GM18505 (cell line): ENCODE data around the gene CTDP1.

ENCODE experiments used
- ATAC-seq: cut with Tn5 transposase; IDR thresholded peaks from one replicate; pipeline ENCODE4 v1.9.1; 2021; ENCODE audit not compliant: unreplicated experiment
- POLR2A ChIP-seq: IDR thresholded peaks from 4 replicates; pipeline ENCODE4 v1.6.1; 2011; ENCODE audit warnings: borderline replicate concordance; ENCODE audit not compliant: insufficient read depth, insufficient read length; ENCODE audit errors: extremely low read depth

CTDP1 gene, protein sequence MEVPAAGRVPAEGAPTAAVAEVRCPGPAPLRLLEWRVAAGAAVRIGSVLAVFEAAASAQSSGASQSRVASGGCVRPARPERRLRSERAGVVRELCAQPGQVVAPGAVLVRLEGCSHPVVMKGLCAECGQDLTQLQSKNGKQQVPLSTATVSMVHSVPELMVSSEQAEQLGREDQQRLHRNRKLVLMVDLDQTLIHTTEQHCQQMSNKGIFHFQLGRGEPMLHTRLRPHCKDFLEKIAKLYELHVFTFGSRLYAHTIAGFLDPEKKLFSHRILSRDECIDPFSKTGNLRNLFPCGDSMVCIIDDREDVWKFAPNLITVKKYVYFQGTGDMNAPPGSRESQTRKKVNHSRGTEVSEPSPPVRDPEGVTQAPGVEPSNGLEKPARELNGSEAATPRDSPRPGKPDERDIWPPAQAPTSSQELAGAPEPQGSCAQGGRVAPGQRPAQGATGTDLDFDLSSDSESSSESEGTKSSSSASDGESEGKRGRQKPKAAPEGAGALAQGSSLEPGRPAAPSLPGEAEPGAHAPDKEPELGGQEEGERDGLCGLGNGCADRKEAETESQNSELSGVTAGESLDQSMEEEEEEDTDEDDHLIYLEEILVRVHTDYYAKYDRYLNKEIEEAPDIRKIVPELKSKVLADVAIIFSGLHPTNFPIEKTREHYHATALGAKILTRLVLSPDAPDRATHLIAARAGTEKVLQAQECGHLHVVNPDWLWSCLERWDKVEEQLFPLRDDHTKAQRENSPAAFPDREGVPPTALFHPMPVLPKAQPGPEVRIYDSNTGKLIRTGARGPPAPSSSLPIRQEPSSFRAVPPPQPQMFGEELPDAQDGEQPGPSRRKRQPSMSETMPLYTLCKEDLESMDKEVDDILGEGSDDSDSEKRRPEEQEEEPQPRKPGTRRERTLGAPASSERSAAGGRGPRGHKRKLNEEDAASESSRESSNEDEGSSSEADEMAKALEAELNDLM

DNA sequence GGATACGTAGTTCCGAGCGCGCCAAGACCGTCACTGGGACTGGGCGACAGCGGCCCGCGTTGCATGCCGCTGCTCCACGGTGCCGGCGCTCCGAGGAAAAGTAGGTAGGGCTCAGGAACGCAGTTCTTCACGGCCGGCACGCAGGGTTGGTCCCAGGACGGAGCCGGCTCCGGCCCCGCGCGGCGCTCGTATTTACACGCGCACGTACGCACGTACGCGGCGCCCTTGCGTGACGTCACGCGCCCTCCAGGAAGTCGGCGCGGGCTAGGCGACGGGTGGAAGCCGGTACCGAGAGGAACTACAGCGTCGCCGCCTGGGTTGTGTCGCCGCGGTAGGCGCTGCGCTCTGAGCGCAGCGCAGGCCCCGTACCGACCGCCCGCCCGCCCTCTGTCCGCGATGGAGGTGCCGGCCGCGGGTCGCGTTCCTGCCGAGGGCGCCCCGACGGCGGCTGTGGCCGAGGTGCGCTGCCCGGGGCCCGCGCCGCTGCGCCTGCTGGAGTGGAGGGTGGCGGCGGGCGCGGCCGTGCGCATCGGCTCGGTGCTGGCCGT is at the start of gene CTDP1:
Gene CTDP1, plus strand, starts transcription at position 252 of the 548 bp plus-strand sequence. Its CDS starts 145 bp downstream, at position 397.
- TF ChIP-seq POLR2A, result peak; percentile 59
- ATAC-seq, result peak; percentile 63

DNA sequence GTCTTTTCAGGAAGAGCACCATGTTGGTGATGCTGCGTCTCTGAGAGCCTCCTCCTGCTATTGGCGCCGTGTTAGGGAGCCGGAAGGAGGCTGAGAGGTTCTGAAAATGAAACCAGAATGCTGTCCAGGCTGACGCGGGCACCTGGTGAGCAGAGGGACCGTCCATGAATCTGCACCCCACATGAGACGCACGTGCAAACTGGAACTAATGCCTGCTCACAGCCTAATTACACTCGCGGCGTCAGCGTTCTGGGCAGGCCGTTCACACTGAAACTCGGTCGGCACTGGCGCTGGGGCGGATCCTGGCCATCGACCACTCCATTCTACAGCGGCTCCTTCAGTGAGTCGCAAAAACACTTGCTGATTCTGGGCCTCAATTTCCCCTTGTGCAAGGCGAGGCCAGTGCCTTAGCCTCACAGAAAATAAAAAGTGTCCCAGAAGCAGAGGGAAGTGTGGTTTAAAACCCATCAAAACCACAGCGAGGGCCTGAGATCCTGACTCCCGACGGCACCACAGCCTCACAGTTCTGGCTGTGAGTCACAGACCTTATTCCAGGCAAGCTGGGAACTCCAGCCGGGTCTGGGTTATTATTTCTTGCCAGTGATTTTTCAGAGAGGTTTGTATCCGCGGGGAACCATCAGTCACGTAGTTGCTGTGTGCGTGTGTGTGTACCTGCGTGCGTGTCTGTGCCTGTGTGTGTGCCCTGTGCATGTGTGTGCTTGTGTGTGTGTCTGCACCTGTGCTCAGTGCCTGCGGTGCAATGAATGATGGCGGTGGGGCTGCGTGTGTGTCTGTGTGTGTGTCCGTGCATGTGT is 49.1 kb upstream of the CTDP1 start:
- no peak for TF ChIP-seq POLR2A
- ATAC-seq, result no peak

DNA sequence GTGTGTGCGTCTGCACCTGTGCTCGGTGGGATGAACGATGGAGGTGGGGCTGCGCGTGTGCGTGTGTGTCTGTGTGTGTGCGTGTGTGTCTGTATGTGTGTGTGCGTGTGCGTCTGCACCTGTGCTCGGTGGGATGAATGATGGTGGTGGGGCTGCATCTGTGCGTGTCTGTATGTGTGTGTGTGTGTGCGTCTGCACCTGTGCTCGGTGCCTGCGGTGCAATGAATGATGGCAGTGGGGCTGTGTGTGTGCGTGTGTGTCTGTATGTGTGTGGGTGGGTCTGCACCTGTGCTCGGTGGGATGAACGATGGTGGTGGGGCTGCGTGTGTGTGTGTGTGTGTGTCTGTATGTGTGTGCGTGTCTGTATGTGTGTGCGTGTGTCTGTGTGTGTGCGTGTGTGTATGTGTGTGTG is 48.5 kb upstream of the CTDP1 start:
- no peak for ATAC-seq
- TF ChIP-seq POLR2A, result no peak

DNA sequence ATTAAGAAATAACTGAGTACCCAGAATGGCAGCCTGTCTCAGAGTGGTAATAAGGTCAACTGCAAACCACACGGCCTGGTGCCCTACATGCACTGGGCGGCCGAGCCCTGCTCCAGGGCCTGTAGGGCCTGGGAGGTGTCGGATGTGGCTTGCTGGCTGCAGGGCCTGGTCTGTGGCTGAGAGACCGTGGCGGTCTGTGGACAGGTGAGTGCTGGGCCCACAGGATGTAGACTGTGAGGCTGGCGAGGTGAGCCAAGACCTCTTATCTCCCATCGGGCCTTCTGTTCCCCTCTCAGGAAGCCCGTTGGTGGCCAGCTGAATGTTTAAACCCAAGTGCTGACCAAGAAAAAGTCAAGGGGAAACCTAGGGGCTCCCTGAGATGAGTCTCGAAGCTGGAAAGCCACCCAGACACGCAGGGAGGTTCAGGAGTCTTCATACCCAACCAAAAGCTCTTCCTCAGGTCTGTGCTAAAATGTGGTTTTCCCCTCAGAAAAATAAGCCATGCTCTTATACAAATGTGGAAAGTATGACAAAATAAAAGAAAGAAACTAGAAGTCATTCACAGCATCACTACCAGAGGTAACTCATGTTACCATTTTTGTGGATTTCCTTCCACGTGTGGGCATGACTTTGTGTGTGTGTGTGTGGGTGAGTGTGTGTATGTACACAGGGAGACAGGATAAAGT is 47.7 kb upstream of the CTDP1 start:
- TF ChIP-seq POLR2A, result no peak
- ATAC-seq, result no peak

DNA sequence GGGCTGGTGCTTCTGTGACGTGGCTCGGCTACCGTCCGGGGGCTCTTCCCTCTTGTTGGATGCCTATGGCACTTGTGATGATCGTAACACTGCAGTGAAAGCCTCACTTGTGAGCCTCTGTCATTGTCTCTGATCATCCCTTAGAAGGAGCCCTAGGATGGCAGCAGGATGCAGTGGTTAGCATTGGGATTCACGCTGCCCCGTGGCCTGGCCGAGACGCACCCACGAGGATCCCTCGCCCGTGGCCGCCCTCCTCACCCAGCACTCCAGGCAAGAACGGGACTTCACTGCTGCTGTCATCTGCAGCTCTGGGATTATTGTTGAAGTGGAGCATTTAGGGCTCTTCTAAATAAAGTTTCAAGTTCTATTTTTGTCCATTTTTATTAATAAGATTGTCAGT is 46.8 kb upstream of the CTDP1 start:
- ATAC-seq, result no peak
- TF ChIP-seq POLR2A, result no peak

DNA sequence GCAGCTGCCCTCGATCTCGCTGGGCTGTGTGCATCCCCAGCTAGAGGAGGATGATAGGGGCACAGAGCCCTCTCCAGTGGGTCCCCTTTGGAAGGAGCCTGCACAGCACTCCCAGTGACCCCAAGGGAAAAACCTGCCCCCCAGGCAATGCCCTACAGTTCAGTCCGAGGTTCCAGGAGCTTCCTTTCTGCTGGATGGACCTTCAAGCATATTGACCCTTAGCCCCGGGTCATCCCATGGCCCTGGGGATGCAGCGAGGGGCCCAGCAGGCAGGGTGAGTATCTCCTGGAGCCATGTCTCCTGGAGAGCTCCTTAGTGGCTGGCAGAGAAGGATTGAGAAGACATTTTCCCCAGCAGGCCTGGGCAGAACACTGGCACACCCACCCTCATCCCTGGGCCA is 45.4 kb upstream of the CTDP1 start:
- TF ChIP-seq POLR2A, result no peak
- no peak for ATAC-seq

DNA sequence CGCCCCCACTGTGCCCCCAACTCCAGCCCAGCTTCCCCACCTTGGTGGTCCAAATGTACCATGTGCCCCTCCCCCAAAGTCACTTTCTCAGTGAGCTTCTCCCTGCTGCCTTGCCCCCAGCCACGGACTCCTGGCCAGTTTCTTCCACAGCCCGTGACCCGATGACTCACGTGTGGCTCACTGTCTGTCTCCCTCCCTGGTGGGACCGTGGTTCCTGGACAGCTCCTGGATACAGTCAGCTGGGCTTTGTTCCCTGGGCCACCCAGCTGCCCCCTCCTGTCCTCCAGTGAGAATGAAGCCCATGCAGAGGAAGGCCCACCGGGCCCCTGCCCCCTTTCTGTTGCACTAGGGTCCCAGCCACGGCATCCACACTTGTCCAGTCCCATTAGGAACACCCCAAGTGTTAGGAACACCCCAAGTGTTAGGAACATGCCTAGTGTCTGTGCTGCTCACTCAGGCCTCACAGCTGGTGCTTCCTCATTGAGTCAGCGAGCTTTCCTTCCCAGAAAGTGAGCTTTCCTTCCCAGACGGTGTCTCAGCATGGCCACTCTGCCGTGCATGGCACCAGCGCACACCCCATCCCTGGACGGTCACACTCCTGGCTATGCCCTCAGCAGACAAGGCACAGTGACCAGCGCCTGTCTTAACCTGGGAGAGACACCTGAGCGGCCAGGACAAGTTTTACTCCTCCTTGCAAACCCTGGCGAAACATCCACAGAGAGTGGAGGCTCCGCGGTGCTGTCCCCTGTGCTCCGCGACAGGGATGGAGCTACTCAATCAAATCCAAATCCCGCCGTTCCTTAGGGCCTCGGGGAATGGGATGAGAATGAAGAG is 44.8 kb upstream of the CTDP1 start:
- ATAC-seq, result no peak
- no peak for TF ChIP-seq POLR2A

DNA sequence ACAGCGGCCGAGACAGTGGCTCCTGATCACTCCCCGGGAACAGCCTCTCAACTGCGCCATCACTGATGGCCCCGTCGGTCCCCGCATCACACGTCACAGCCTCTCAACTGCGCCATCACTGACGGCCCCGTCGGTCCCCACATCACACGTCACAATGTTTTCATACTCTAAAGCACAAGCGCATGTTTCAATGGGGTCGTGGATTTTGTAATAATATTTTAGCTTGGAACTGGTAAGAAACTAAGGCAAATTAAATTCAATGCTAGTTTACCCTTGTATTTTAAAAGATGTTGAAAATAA is 44.2 kb upstream of the CTDP1 start:
- no peak for ATAC-seq
- TF ChIP-seq POLR2A, result no peak

DNA sequence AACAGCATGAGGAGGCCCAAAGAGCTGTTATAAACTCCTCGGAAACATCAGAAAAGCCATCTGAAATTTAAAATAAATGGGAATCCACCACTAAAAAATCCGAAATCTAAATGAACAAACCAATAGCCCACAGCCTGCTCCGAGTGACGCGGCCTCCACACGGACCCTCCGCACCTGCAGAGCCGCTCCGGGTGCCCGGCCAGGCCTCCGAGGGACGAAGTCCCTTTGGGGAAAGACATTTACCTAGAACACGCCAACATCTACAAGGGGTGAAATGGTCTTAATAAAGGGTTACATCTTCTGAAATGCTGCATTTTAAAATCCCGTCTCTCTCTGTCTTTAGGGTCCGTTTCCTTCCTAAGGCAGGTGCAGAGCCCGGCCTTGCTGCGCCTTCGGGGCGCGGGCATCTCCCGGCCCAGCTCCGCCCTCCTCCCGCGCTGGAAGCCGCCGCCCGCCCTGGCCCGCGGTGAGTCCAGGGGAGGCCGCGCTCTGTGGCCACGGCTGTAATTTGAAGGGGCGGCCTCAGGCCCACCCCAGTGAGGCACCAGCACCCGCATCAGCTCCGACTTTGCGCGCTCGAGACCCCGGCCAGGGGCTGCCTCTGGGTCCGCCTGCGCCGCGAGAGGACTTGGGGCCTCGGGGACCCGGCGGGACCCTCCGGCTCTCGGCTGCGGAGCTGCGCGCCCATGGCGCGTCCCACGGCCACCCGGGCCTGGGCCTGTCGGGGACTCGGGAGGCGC is 42.3 kb upstream of the CTDP1 start:
- no peak for ATAC-seq

DNA sequence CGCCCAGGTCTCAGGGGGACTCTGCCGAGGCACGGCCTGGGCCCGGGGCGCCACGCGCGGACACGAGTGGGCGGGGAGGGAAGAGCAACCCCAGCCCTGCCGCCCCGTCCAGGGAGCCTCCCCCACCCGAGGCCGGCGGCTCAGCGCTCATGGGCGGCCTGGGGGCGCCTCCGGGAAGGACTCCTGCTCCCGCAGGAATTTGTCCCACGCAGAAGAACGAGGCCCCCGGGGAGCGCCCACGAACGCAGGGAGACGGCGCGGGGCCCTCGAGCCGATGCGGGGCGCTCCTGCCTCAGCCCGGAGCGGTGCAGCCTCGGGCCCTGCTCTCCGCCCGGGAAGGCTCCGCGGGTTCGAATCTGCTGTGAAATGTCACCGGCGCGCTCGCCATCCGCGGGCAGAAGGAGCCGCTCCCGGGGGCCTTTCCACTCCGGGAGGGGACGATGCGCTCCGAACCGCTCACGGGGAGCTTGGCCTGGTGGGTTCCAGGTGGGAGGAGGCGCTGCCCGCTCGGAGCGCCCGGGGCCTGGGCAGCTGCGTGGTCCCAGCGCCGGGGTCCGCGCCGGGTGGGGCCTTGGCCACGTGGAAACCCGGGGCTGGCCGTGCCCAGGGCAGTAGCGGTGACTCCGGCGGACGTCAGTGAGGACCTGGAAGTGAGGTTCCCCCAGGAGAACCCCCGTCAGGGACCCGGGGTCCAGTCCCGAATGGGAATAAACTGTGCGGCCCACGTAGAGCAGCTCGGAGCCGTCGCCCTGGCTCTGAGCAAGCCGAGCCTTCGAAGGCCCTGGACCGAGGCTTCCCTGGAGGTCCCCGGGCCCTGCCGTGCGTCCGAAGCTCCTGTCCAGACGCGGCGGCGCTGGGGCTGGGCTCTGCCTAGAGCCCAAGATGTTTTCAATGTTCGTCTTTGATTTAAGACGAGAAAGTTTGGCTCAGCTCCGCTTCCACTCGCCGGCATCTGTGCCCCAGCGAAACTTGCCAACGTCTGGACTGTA is 41.4 kb upstream of the CTDP1 start:
- no peak for TF ChIP-seq POLR2A
- no peak for ATAC-seq

More for the DNA sequence above, 42.3 kb upstream of the CTDP1 start:
- TF ChIP-seq POLR2A, result no peak
